SK-N-SH treated with all-trans-retinoic acid at 6 μM for 48 hours (cell line): Measurements from ENCODE around the gene SLC35E4.
A peak's percentile ranks its signal among the peaks of the same experiment; 100 is the strongest.

Experiments
- ESRRG ChIP-seq: fragments of 250-450 bp; sonication (Bioruptor Pico); IDR thresholded peaks from 2 replicates; pipeline ENCODE4 v1.6.1; 2021; ENCODE audit warnings: mild to moderate bottlenecking
- GLIS3 ChIP-seq: fragments of 250-450 bp; sonication (Bioruptor Pico); IDR thresholded peaks from 2 replicates; pipeline ENCODE4 v1.5.0; 2020; ENCODE audit warnings: mild to moderate bottlenecking, moderate library complexity
- ISL1 ChIP-seq: fragments of 250-450 bp; sonication (Bioruptor Pico); IDR thresholded peaks from 2 replicates; pipeline ENCODE4 v2.1.2; 2022; ENCODE audit warnings: mild to moderate bottlenecking, moderate library complexity
- OSR1 ChIP-seq: fragments of 250-450 bp; sonication (Bioruptor Pico); IDR thresholded peaks from 2 replicates; pipeline ENCODE4 v1.8.0; 2022; ENCODE audit warnings: moderate library complexity, mild to moderate bottlenecking, inconsistent platforms
- RARB ChIP-seq: fragments of 250-450 bp; sonication (Bioruptor Pico); IDR thresholded peaks from 2 replicates; pipeline ENCODE4 v1.8.0; 2021; ENCODE audit warnings: mild to moderate bottlenecking, moderate library complexity
- SNAI2 ChIP-seq: fragments of 250-450 bp; sonication (Bioruptor Pico); IDR thresholded peaks from 2 replicates; pipeline ENCODE4 v1.5.0; 2020; ENCODE audit warnings: mild to moderate bottlenecking, moderate library complexity
- TCF4 ChIP-seq: fragments of 250-450 bp; sonication (Bioruptor Pico); IDR thresholded peaks from 2 replicates; pipeline ENCODE4 v1.8.0; 2021; ENCODE audit warnings: mild to moderate bottlenecking, moderate library complexity, borderline replicate concordance
- TOX ChIP-seq: fragments of 250-450 bp; sonication (Bioruptor Pico); IDR thresholded peaks from 2 replicates; pipeline ENCODE4 v1.8.0; 2021; ENCODE audit warnings: mild to moderate bottlenecking, moderate library complexity, borderline replicate concordance
- ZC3H10 ChIP-seq: fragments of 250-450 bp; sonication (Bioruptor Pico); IDR thresholded peaks from 2 replicates; pipeline ENCODE4 v1.5.1; 2021; ENCODE audit warnings: mild to moderate bottlenecking, moderate library complexity
- ZNF565 ChIP-seq: fragments of 450-650 bp; formaldehyde crosslinking; conservative IDR thresholded peaks from 2 replicates; pipeline ENCODE4 v1.5.0; 2020; ENCODE audit warnings: low read depth, mild to moderate bottlenecking, moderate library complexity
- ZNF8 ChIP-seq: fragments of 450-650 bp; formaldehyde crosslinking; IDR thresholded peaks from 2 replicates; pipeline ENCODE4 v1.5.0; 2020; ENCODE audit warnings: mild to moderate bottlenecking, moderate library complexity
- TF ChIP-seq, protein P1 (sequence below): fragments of 250-450 bp; sonication (Bioruptor Pico); IDR thresholded peaks from 2 replicates; pipeline ENCODE4 v1.5.0; 2020; ENCODE audit warnings: mild to moderate bottlenecking, moderate library complexity
- TF ChIP-seq, protein P2 (sequence below): fragments of 250-450 bp; sonication (Bioruptor Pico); IDR thresholded peaks from 2 replicates; pipeline ENCODE4 v1.5.1; 2021; ENCODE audit warnings: mild to moderate bottlenecking, moderate library complexity

DNA sequence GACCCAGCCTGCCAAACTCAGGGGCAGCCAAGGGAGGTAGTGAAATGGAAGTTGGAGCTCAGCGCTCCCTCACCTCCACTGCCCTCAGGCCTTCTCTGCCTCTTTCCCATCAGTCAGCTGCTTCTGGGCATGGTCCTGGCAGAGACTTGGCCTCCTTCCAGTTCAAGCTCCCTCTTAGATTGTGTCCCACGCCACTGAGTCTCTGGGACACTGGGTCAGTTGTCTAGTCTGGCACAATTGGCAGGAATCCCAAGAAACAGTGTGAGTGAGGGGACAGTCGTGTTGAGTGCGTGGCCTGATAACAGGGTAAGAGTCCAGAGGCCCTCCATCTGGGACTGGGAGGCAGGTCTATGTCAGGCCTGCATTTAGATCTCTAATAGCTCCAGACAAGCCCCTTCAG is 7.1 kb upstream of the SLC35E4 start:
- TF ChIP-seq OSR1 (CRISPR knock-in tag) (no peak), ZNF8 (no peak), ZC3H10 (no peak), ESRRG (CRISPR knock-in tag) (no peak), TOX (no peak), RARB (CRISPR knock-in tag) (no peak), SNAI2 (no peak), GLIS3 (CRISPR knock-in tag) (no peak), ZNF565 (CRISPR knock-in tag) (no peak), ISL1 (CRISPR knock-in tag) (no peak), TCF4 (no peak)
- TF ChIP-seq, protein P1, sequence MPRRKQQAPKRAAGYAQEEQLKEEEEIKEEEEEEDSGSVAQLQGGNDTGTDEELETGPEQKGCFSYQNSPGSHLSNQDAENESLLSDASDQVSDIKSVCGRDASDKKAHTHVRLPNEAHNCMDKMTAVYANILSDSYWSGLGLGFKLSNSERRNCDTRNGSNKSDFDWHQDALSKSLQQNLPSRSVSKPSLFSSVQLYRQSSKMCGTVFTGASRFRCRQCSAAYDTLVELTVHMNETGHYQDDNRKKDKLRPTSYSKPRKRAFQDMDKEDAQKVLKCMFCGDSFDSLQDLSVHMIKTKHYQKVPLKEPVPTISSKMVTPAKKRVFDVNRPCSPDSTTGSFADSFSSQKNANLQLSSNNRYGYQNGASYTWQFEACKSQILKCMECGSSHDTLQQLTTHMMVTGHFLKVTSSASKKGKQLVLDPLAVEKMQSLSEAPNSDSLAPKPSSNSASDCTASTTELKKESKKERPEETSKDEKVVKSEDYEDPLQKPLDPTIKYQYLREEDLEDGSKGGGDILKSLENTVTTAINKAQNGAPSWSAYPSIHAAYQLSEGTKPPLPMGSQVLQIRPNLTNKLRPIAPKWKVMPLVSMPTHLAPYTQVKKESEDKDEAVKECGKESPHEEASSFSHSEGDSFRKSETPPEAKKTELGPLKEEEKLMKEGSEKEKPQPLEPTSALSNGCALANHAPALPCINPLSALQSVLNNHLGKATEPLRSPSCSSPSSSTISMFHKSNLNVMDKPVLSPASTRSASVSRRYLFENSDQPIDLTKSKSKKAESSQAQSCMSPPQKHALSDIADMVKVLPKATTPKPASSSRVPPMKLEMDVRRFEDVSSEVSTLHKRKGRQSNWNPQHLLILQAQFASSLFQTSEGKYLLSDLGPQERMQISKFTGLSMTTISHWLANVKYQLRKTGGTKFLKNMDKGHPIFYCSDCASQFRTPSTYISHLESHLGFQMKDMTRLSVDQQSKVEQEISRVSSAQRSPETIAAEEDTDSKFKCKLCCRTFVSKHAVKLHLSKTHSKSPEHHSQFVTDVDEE (CRISPR knock-in tag) = 0 out of 2 replicates have a peak, but pooled peaks have one; percentile 30
- TF ChIP-seq, protein P2, sequence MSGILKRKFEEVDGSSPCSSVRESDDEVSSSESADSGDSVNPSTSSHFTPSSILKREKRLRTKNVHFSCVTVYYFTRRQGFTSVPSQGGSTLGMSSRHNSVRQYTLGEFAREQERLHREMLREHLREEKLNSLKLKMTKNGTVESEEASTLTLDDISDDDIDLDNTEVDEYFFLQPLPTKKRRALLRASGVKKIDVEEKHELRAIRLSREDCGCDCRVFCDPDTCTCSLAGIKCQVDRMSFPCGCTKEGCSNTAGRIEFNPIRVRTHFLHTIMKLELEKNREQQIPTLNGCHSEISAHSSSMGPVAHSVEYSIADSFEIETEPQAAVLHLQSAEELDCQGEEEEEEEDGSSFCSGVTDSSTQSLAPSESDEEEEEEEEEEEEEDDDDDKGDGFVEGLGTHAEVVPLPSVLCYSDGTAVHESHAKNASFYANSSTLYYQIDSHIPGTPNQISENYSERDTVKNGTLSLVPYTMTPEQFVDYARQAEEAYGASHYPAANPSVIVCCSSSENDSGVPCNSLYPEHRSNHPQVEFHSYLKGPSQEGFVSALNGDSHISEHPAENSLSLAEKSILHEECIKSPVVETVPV (CRISPR knock-in tag) = no peak
